GM10266 (cell line): ENCODE measurements around the gene DVL1.

Experiments
- DNase-seq: peaks from one replicate; pipeline ENCODE4 v3.0.0; 2012; ENCODE audit errors: extremely low spot score
- TF ChIP-seq, protein P1 (sequence below): IDR thresholded peaks from 2 replicates; pipeline ENCODE4 v1.5.1; 2012; ENCODE audit warnings: mild to moderate bottlenecking, low read depth; ENCODE audit not compliant: control insufficient read depth, insufficient read depth; ENCODE audit errors: missing control alignments

DVL1 gene

DNA sequence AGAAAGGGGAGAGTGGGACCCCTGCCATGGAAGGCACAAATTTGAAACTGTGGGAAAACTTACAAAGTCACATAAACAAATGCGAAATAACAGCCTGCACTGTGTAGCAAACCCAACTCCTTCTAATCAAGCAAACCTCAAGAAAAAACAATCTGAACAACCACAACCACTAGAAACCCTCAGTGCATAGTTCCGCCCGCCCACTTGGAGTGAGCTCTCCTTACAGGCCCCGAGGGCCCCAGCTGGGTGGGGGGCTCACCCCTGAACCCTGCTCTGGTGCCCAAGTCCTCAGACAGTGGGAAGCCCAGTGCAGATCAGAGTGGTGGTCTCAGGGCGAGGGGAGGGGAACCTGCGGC lies 10.1 kb upstream of the DVL1 start:
- DNase-seq: no peak
- TF ChIP-seq, protein P1, sequence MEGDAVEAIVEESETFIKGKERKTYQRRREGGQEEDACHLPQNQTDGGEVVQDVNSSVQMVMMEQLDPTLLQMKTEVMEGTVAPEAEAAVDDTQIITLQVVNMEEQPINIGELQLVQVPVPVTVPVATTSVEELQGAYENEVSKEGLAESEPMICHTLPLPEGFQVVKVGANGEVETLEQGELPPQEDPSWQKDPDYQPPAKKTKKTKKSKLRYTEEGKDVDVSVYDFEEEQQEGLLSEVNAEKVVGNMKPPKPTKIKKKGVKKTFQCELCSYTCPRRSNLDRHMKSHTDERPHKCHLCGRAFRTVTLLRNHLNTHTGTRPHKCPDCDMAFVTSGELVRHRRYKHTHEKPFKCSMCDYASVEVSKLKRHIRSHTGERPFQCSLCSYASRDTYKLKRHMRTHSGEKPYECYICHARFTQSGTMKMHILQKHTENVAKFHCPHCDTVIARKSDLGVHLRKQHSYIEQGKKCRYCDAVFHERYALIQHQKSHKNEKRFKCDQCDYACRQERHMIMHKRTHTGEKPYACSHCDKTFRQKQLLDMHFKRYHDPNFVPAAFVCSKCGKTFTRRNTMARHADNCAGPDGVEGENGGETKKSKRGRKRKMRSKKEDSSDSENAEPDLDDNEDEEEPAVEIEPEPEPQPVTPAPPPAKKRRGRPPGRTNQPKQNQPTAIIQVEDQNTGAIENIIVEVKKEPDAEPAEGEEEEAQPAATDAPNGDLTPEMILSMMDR: no peak

GRCh38 chr1:1358433-1359271 lies 9.4 kb upstream of the DVL1 start, which contains the start of gene MXRA8:
TSS of gene MXRA8 (minus strand) at chr1:1358555. CDS start at chr1:1358504, 51 bp downstream.
- TF ChIP-seq, protein P1: no peak
- DNase-seq: no peak

- no peak for DNase-seq
- TF ChIP-seq, protein P1: no peak
Measured at GRCh38 chr1:1357871-1358432, 8.7 kb upstream of the DVL1 start.

DNA sequence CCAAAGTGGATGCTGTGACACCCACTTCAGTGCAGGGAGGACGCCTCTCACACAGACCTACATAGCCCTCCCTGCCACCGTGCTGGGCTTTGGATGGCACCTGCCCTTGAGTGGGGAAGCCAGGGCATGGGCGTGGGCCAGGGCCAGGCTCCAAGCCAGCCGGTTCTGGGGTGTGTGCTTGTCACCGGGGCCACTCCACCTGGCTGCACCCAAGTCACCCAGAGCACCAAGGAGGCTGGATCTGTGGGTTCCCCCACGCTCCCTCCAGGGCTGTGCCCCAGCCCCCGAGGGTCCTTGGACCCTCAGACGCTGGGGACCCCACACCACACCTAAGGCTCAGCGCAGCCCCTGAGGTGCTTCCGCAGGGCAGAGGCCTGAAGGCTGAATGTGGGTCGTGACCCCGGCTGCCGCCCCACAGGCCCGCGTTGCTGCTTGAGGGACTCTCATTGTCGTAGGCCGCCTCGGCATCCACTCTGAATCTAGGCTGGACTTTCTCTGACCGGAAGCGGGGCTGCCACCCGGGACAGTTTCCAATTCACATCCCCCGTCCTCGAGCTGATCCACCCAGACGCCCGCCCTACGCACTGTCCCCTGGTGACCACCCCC lies 7.7 kb upstream of the DVL1 start:
- DNase-seq: no peak
- TF ChIP-seq, protein P1: no peak

DNA sequence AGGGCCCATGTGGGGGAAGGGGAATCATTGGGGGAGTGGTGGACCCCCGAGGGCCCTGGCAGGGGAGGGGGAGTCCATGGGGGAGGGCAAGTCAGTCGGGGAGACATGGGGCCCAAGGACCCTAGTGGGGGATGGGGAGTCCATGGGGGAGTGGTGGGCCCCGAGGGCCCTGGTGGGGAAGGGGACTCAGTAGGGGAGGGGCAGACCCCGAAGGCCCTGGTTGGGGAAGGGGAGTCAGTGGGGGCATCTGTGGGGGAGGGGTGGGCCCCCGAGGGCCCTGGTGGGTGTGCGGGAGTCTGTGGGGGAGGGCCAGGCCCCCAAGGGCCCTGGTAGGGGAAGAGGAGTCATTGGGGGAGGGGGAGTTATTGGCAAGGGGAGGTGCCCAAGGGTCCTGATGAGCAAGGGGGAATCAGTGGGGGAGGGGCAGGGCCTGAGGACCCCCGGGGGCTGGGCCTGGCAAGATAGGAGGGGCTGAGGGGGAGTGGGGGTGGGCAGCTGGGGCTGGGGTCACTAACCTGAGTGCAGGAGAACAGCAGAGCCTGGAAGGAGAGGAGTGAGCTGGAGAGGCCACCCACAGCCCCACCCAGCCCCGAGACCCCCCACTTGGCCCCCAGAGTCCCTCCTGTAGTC lies 7.1 kb upstream of the DVL1 start:
- TF ChIP-seq, protein P1: no peak
- DNase-seq: no peak

- DNase-seq: no peak
- TF ChIP-seq, protein P1: no peak
Measured at GRCh38 chr1:1355416-1355815, 6.2 kb upstream of the DVL1 start.
